ENCODE data around the gene CFAP47. TPM values are rescaled to one million over a fixed set of nuclear protein-coding genes. Genes with fewer than 3 reads are reported as not detected.
"Not testable (repeated sequence)": the region's sequence is repeated elsewhere in the genome, so short reads cannot be mapped to it uniquely, and the experiment has no call there.

Gene CFAP47
- total RNA-seq, 1 experiment from 2014 or later, result 1.8 TPM

DNA sequence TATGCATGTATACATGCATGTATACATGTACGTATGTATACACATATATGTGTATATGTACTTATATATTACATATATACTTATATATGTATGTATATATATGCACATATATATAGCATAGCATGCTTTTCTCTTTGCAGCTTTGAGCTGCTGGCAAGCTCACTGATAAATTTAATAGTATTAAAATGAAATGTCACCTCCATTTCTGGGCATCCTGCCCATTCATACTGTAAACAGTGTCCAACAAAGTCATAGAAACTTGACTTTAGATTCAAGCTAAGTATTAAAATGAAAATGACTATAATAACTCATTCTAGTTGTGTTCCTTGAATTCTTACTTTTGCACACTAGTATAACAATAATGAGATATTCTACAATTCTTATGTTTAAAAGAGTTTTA is 163.7 kb downstream of the CFAP47 start:
- no peak overlapping the region for H3K4me3 ChIP-seq (ENCODE audit: low read depth, low read length, poor library complexity, severe bottlenecking)
- no TSS peak for BruUV-seq (replicated peaks)
- H3K4me1 ChIP-seq (ENCODE audit: insufficient read depth, low read length, poor library complexity, severe bottlenecking), result no peaks in the 10 kb centered on the region
- DNase-seq (ENCODE audit: low spot score), result no peak
- H3K9me3 ChIP-seq (ENCODE audit: low read depth, low read length, poor library complexity, severe bottlenecking), result no peaks in the 10 kb centered on the region
- no peak overlapping the region for H3K27ac ChIP-seq (ENCODE audit: low read depth, low read length, poor library complexity, severe bottlenecking)
- intact Hi-C loops (cut with micrococcal nuclease; ENCODE audit: unreplicated experiment), result no loop called here
- CTCF ChIA-PET, result no interaction called here
- no peaks in the 10 kb centered on the region for H3K36me3 ChIP-seq (ENCODE audit: insufficient read depth, low read length, poor library complexity, severe bottlenecking)
- no peak for TF ChIP-seq EZH2 (IDR thresholded peaks at IDR 0.05; ENCODE audit: borderline replicate concordance, low read depth, low read length, poor library complexity, severe bottlenecking)
- TF ChIP-seq, protein P1, sequence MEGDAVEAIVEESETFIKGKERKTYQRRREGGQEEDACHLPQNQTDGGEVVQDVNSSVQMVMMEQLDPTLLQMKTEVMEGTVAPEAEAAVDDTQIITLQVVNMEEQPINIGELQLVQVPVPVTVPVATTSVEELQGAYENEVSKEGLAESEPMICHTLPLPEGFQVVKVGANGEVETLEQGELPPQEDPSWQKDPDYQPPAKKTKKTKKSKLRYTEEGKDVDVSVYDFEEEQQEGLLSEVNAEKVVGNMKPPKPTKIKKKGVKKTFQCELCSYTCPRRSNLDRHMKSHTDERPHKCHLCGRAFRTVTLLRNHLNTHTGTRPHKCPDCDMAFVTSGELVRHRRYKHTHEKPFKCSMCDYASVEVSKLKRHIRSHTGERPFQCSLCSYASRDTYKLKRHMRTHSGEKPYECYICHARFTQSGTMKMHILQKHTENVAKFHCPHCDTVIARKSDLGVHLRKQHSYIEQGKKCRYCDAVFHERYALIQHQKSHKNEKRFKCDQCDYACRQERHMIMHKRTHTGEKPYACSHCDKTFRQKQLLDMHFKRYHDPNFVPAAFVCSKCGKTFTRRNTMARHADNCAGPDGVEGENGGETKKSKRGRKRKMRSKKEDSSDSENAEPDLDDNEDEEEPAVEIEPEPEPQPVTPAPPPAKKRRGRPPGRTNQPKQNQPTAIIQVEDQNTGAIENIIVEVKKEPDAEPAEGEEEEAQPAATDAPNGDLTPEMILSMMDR (conservative IDR thresholded peaks at IDR 0.05; ENCODE audit: low read depth, low read length), result no peak
- POLR2A ChIA-PET (ENCODE audit: low non-redundant PET), result no interaction called here
- H3K27me3 ChIP-seq (replicated peaks; ENCODE audit: insufficient read depth, low read depth, low read length, poor library complexity), result no peaks in the 10 kb centered on the region

- ChIA-PET CTCF (no interaction called here), POLR2A (ENCODE audit: low non-redundant PET) (no interaction called here)
- no TSS peak for BruUV-seq (replicated peaks)
- Histone ChIP-seq H3K9me3 (ENCODE audit: low read depth, low read length, poor library complexity, severe bottlenecking) (no peaks in the 10 kb centered on the region), H3K27ac (ENCODE audit: low read depth, low read length, poor library complexity, severe bottlenecking) (no peak overlapping the region), H3K36me3 (ENCODE audit: insufficient read depth, low read length, poor library complexity, severe bottlenecking) (no peaks in the 10 kb centered on the region), H3K4me1 (ENCODE audit: insufficient read depth, low read length, poor library complexity, severe bottlenecking) (no peaks in the 10 kb centered on the region), H3K4me3 (ENCODE audit: low read depth, low read length, poor library complexity, severe bottlenecking) (no peak overlapping the region), H3K27me3 (replicated peaks; ENCODE audit: insufficient read depth, low read depth, low read length, poor library complexity) (no peaks in the 10 kb centered on the region)
- TF ChIP-seq, protein P1 (conservative IDR thresholded peaks at IDR 0.05; ENCODE audit: low read depth, low read length), result no peak
- TF ChIP-seq EZH2 (IDR thresholded peaks at IDR 0.05; ENCODE audit: borderline replicate concordance, low read depth, low read length, poor library complexity, severe bottlenecking), result no peak
- DNase-seq (ENCODE audit: low spot score), result no peak
- intact Hi-C loops (cut with micrococcal nuclease; ENCODE audit: unreplicated experiment), result no loop called here
Observed at GRCh38 chrX:36087366-36087765, 167.8 kb downstream of the CFAP47 start.

DNA sequence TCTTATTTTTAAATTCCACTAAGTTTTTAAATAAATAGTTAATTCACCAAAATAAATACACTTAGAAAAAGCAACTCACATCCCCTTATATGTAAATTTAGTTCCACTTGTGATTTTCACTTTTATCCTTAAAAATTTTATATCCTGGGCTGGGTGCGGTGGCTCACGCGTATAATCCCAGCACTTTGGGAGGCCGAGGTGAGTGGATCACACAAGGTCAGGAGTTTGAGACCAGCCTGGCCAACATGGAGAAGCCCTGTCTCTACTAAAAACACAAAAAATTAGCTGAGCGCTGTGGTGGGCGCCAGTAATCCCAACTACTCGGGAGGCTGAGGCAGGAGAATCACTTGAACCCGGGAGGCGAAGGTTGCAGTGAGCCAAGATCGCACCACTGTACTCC is 169.4 kb downstream of the CFAP47 start:
- H3K27me3 ChIP-seq (replicated peaks; ENCODE audit: insufficient read depth, low read depth, low read length, poor library complexity); H3K36me3 ChIP-seq (ENCODE audit: insufficient read depth, low read length, poor library complexity, severe bottlenecking); POLR2A ChIA-PET (ENCODE audit: low non-redundant PET); H3K27ac ChIP-seq (ENCODE audit: low read depth, low read length, poor library complexity, severe bottlenecking); DNase-seq (ENCODE audit: low spot score); H3K4me1 ChIP-seq (ENCODE audit: insufficient read depth, low read length, poor library complexity, severe bottlenecking); intact Hi-C loops (cut with micrococcal nuclease; ENCODE audit: unreplicated experiment); BruUV-seq (replicated peaks); CTCF ChIA-PET; H3K4me3 ChIP-seq (ENCODE audit: low read depth, low read length, poor library complexity, severe bottlenecking); H3K9me3 ChIP-seq (ENCODE audit: low read depth, low read length, poor library complexity, severe bottlenecking): not testable (repeated sequence)

DNA sequence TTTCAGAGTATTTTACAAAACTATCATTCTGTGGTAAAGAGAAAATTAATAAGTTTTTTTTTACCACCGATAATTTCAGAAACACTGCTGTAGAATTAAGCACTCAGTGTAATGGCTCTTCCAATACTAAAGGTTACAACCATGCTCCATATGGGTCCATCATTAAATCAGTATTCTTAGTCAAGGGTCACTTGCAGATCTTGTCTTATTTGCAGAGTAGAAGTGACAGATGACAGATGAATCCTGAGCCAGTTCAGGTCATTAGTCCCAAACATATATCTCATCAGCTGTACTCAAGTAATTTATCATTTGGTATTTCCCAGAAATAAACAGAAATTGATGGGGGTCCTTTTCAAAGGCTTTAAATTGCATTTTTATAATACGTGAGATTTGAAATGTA is 182.9 kb downstream of the CFAP47 start:
- H3K36me3 ChIP-seq (ENCODE audit: insufficient read depth, low read length, poor library complexity, severe bottlenecking), result no peaks in the 10 kb centered on the region
- no peak overlapping the region for H3K27ac ChIP-seq (ENCODE audit: low read depth, low read length, poor library complexity, severe bottlenecking)
- H3K4me3 ChIP-seq (ENCODE audit: low read depth, low read length, poor library complexity, severe bottlenecking), result no peak overlapping the region
- ChIA-PET POLR2A (ENCODE audit: low non-redundant PET) (no interaction called here), CTCF (no interaction called here)
- TF ChIP-seq EZH2 (IDR thresholded peaks at IDR 0.05; ENCODE audit: borderline replicate concordance, low read depth, low read length, poor library complexity, severe bottlenecking), result no peak
- TF ChIP-seq, protein P1 (conservative IDR thresholded peaks at IDR 0.05; ENCODE audit: low read depth, low read length), result no peak
- H3K4me1 ChIP-seq (ENCODE audit: insufficient read depth, low read length, poor library complexity, severe bottlenecking), result no peaks in the 10 kb centered on the region
- H3K27me3 ChIP-seq (replicated peaks; ENCODE audit: insufficient read depth, low read depth, low read length, poor library complexity), result no peaks in the 10 kb centered on the region
- DNase-seq (ENCODE audit: low spot score), result no peak
- intact Hi-C loops (cut with micrococcal nuclease; ENCODE audit: unreplicated experiment), result no loop called here
- BruUV-seq (replicated peaks), result no TSS peak
- no peaks in the 10 kb centered on the region for H3K9me3 ChIP-seq (ENCODE audit: low read depth, low read length, poor library complexity, severe bottlenecking)
